ENCODE results near the gene USP33. TPM values are rescaled to one million over a fixed set of nuclear protein-coding genes. Genes with fewer than 3 reads are reported as not detected.

Gene USP33
- total RNA-seq, 1 donor from 2014 or later = 28.6 TPM

DNA sequence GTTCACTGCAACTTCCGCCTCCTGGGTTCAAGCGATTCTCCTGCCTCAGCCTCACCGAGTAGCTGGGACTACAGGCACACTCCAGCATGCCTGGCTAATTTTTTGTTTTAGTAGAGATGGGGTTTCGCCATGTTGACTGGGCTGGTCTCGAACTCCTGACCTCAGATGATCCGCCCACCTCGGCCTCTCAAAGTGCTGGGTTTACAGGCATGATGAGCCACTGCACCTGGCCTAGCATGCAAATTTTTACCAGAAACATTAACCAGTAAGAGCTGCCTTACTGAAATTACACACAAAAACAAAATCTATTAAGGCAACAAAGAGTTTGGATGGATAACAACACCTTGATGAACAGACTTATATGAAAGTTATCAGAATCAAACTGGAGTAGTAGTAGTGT is 89.3 kb downstream of the USP33 start:
- Histone ChIP-seq H3K4me1 (peaks cover 0 to 9% of the 10 kb centered on the region in 2 donors), H3K27ac (no peak overlapping the region), H3K36me3 (no peaks in the 10 kb centered on the region), H3K9me3 (no peaks in the 10 kb centered on the region), H3K4me3 (no peak overlapping the region), H3K27me3 (no peaks in the 10 kb centered on the region)
- no peak for DNase-seq (ENCODE audit: low spot score in 2 of 2)
- intact Hi-C loops (cut with DNase I) = no loop called here
- TF ChIP-seq, protein P1, sequence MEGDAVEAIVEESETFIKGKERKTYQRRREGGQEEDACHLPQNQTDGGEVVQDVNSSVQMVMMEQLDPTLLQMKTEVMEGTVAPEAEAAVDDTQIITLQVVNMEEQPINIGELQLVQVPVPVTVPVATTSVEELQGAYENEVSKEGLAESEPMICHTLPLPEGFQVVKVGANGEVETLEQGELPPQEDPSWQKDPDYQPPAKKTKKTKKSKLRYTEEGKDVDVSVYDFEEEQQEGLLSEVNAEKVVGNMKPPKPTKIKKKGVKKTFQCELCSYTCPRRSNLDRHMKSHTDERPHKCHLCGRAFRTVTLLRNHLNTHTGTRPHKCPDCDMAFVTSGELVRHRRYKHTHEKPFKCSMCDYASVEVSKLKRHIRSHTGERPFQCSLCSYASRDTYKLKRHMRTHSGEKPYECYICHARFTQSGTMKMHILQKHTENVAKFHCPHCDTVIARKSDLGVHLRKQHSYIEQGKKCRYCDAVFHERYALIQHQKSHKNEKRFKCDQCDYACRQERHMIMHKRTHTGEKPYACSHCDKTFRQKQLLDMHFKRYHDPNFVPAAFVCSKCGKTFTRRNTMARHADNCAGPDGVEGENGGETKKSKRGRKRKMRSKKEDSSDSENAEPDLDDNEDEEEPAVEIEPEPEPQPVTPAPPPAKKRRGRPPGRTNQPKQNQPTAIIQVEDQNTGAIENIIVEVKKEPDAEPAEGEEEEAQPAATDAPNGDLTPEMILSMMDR (IDR thresholded peaks at IDR 0.05) = no peak

DNA sequence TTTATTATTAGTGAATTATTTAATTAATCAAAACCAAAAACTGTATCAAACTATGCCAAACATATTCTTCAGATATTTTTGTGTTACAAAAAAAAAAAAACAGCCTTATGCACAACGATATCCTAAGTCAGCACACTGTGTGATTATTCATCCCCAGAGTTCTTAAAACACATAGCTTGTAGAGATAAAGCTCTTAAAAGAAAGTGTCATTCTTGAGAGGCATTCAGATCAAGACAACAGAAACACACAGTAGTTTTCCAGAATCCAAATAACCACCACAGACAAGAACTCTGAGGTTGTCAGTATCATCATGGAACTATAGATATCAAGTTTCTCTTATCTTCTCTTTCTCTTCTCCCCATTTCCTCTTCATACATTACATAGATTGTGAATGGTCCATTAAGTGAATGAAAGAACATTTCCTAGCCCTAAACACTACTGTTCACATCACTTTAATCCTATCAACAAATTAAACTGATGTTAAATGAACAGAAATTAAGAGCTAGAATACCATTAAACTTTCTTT is 90.7 kb downstream of the USP33 start:
- Histone ChIP-seq H3K27me3 (no peaks in the 10 kb centered on the region), H3K4me1 (peaks cover 0 to 9% of the 10 kb centered on the region in 2 donors), H3K36me3 (no peaks in the 10 kb centered on the region), H3K9me3 (no peaks in the 10 kb centered on the region), H3K27ac (no peak overlapping the region), H3K4me3 (no peak overlapping the region)
- no peak for DNase-seq (ENCODE audit: low spot score in 2 of 2)
- TF ChIP-seq, protein P1 (IDR thresholded peaks at IDR 0.05) = no peak
- intact Hi-C loops (cut with DNase I) = no loop called here

GRCh38 chr1:77664939-77665516 is 94.6 kb downstream of the USP33 start:
- no peak for DNase-seq (ENCODE audit: low spot score in 2 of 2)
- no peaks in the 10 kb centered on the region for H3K27me3 ChIP-seq
- intact Hi-C loops (cut with DNase I) = no loop called here
- TF ChIP-seq, protein P1 (IDR thresholded peaks at IDR 0.05) = no peak
- H3K27ac ChIP-seq = no peak overlapping the region
- H3K36me3 ChIP-seq = no peaks in the 10 kb centered on the region
- no peaks in the 10 kb centered on the region for H3K9me3 ChIP-seq
- H3K4me3 ChIP-seq = no peak overlapping the region
- H3K4me1 ChIP-seq = no peaks in the 10 kb centered on the region

GRCh38 chr1:77661696-77662095 is 98.0 kb downstream of the USP33 start:
- TF ChIP-seq, protein P1 (IDR thresholded peaks at IDR 0.05) = no peak
- DNase-seq (ENCODE audit: low spot score in 2 of 2) = no peak
- Histone ChIP-seq H3K4me3 (no peak overlapping the region), H3K27me3 (no peaks in the 10 kb centered on the region), H3K4me1 (no peaks in the 10 kb centered on the region), H3K27ac (no peak overlapping the region), H3K9me3 (no peaks in the 10 kb centered on the region), H3K36me3 (no peaks in the 10 kb centered on the region)
- intact Hi-C loops (cut with DNase I) = no loop called here

DNA sequence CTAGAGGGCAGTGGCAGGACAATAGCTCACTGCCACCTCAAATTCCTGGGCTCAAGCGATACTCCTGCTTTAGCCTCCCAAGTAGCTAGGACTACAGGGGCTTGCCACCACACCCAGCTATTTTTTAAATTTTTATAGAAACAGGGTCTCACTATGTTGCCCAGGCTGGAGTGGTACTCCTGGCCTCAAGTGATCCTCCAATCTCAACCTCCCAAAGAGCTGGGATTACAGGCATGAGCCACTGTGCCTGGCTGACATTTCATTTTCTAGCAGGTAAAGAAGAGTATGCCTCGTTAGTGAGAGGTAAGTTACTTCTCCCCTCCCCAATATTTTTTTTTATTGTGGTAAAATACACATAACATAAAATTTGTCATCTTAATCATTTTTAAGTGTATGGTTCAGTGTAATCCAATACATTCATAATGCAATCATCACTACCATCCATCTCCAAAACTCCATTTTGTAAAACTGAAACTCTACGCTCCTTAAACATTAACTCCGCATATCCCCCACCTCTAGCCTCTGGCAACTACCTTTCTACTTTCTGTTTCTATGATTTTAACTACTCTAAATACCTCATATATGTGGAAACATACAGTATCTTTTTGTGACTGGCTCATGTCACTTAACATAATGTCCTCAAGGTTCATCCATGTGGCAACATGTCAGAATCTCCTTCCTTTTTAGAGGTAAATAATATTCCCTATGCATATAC is 99.6 kb downstream of the USP33 start:
- Histone ChIP-seq H3K36me3 (no peaks in the 10 kb centered on the region), H3K4me1 (no peaks in the 10 kb centered on the region), H3K27ac (no peak overlapping the region), H3K9me3 (no peaks in the 10 kb centered on the region), H3K27me3 (no peaks in the 10 kb centered on the region), H3K4me3 (no peak overlapping the region)
- intact Hi-C loops (cut with DNase I) = no loop called here
- DNase-seq (ENCODE audit: low spot score in 2 of 2) = no peak
- TF ChIP-seq, protein P1 (IDR thresholded peaks at IDR 0.05) = no peak
